GM23338 (cell line): ENCODE results near the gene NEB. TPM values are rescaled to one million over a fixed set of nuclear protein-coding genes. Genes with fewer than 3 reads are reported as not detected.

ENCODE experiments used
- ATAC-seq: fragments of 200-7000 bp; cut with Tn5 transposase; 3 replicates; pipeline ENCODE4 v1.9.1; 2020
- DNase-seq: peaks from one replicate; pipeline ENCODE4 v3.0.0-alpha.2; 2015; ENCODE audit warnings: low spot score
- H2AFZ ChIP-seq: fragments of 200-600 bp; sonication (generic); 2 replicates; pipeline ENCODE4 v1.8.0; 2016; ENCODE audit warnings: antibody characterized with exemption, mild to moderate bottlenecking, moderate library complexity
- H3F3A ChIP-seq: fragments of 200-600 bp; sonication (generic); replicated peaks from 2 replicates; pipeline ENCODE4 v1.8.0; 2017; ENCODE audit warnings: antibody characterized with exemption, mixed run types, low read depth
- H3K27ac ChIP-seq: fragments of 200-600 bp; sonication (generic); 2 replicates; pipeline ENCODE4 v1.6.1; 2016; ENCODE audit warnings: low read depth
- H3K27me3 ChIP-seq: fragments of 200-600 bp; sonication (generic); 2 replicates; pipeline ENCODE4 v1.8.0; 2016; ENCODE audit warnings: mild to moderate bottlenecking, mixed run types, moderate library complexity; ENCODE audit not compliant: insufficient read depth
- H3K36me3 ChIP-seq: fragments of 200-600 bp; sonication (generic); 2 replicates; pipeline ENCODE4 v1.8.0; 2016; ENCODE audit warnings: mild to moderate bottlenecking; ENCODE audit not compliant: insufficient read depth
- H3K4me1 ChIP-seq: fragments of 200-600 bp; sonication (generic); 2 replicates; pipeline ENCODE4 v1.8.0; 2016; ENCODE audit warnings: mild to moderate bottlenecking, moderate library complexity; ENCODE audit not compliant: insufficient read depth
- H3K4me2 ChIP-seq: fragments of 200-600 bp; sonication (generic); 2 replicates; pipeline ENCODE4 v1.7.1; 2017; ENCODE audit warnings: mixed run types
- H3K4me3 ChIP-seq: fragments of 200-600 bp; sonication (generic); 2 replicates; pipeline ENCODE4 v1.6.1; 2016; ENCODE audit warnings: mixed run types
- H3K79me2 ChIP-seq: fragments of 200-600 bp; sonication (generic); replicated peaks from 2 replicates; pipeline ENCODE4 v1.8.0; 2017; ENCODE audit warnings: mild to moderate bottlenecking; ENCODE audit not compliant: insufficient read depth
- H3K9me2 ChIP-seq: fragments of 200-600 bp; sonication (generic); 2 replicates; pipeline ENCODE4 v1.8.0; 2017; ENCODE audit not compliant: insufficient read depth
- H4K20me1 ChIP-seq: fragments of 200-600 bp; sonication (generic); replicated peaks from 2 replicates; pipeline ENCODE4 v1.8.0; 2017; ENCODE audit warnings: mild to moderate bottlenecking; ENCODE audit not compliant: insufficient read depth
- H3K27ac Mint-ChIP-seq: 2 replicates; pipeline ENCODE4 v1.8.0; 2020; ENCODE audit warnings: inconsistent platforms, mild to moderate bottlenecking, moderate library complexity, mixed read lengths
- H3K27me3 Mint-ChIP-seq: 3 replicates; pipeline ENCODE4 v1.8.0; 2022; ENCODE audit warnings: low read depth, mild to moderate bottlenecking, moderate library complexity, mixed read lengths, inconsistent platforms; ENCODE audit not compliant: insufficient read depth, poor library complexity
- H3K36me3 Mint-ChIP-seq: 3 replicates; pipeline ENCODE4 v1.8.0; 2021; ENCODE audit warnings: low read depth, mild to moderate bottlenecking, inconsistent platforms, moderate library complexity, mixed read lengths
- H3K4me1 Mint-ChIP-seq: 3 replicates; pipeline ENCODE4 v1.8.0; 2020; ENCODE audit warnings: mild to moderate bottlenecking, inconsistent platforms, mixed read lengths
- H3K4me3 Mint-ChIP-seq: 3 replicates; pipeline ENCODE4 v1.8.0; 2021; ENCODE audit warnings: moderate library complexity, mild to moderate bottlenecking, inconsistent platforms, mixed read lengths
- H3K9me3 Mint-ChIP-seq: 3 replicates; pipeline ENCODE4 v1.8.0; 2020; ENCODE audit warnings: moderate library complexity, mild to moderate bottlenecking, inconsistent platforms, mixed read lengths
- CREB1 ChIP-seq: fragments of 250-450 bp; sonication (Bioruptor Pico); IDR thresholded peaks from 2 replicates; pipeline ENCODE4 v1.5.0; 2020; ENCODE audit warnings: low read depth, mild to moderate bottlenecking, moderate library complexity
- CTCF ChIP-seq, 2 experiments: fragments of 200-600 bp in 1 of 2; sonication (generic) in 1 of 2; conservative IDR thresholded peaks; 2 replicates each; pipeline versions ENCODE4 v1.5.1 to v1.6.1; 2016 to 2017; ENCODE audit warnings: antibody characterized with exemption in 2 of 2, low read depth in 2 of 2, mild to moderate bottlenecking in 2 of 2, moderate library complexity in 1 of 2
- EZH2phosphoT487 ChIP-seq: fragments of 200-600 bp; sonication (generic); IDR thresholded peaks from one replicate; pipeline ENCODE4 v1.8.1; 2018; ENCODE audit warnings: antibody characterized with exemption; ENCODE audit not compliant: unreplicated experiment
- JUNB ChIP-seq: IDR thresholded peaks from one replicate; pipeline ENCODE4 v1.6.1; 2016; ENCODE audit warnings: antibody characterized with exemption; ENCODE audit not compliant: unreplicated experiment
- NANOG ChIP-seq: IDR thresholded peaks from 2 replicates; pipeline ENCODE4 v1.6.1; 2016; ENCODE audit warnings: antibody characterized with exemption, borderline replicate concordance
- POLR2AphosphoS5 ChIP-seq: IDR thresholded peaks from 2 replicates; pipeline ENCODE4 v1.6.1; 2016; ENCODE audit warnings: antibody characterized with exemption, low read depth
- ZNF331 ChIP-seq: fragments of 250-450 bp; sonication (Bioruptor Pico); IDR thresholded peaks from 2 replicates; pipeline ENCODE4 v1.5.0; 2020; ENCODE audit warnings: low read depth, mild to moderate bottlenecking, moderate library complexity
- ZNF462 ChIP-seq: fragments of 250-450 bp; sonication (Bioruptor Pico); IDR thresholded peaks from 2 replicates; pipeline ENCODE4 v1.5.0; 2020; ENCODE audit warnings: mild to moderate bottlenecking, moderate library complexity
- polyA plus RNA-seq: library from polyadenylated mRNA; unstranded; fragments of >200 nt; fragmentation: Nextera tagmentation; extraction: Ambion mirVana; gene quantifications from 2 replicates; pipeline ENCODE4 v1.2.1, GENCODE V29; 2016
- total RNA-seq: library from RNA; depleted of rRNA; stranded (reverse); fragments of >200 nt; shearing (Covaris generic); gene quantifications from 2 replicates; pipeline ENCODE4 v1.2.3, GENCODE V29; 2014

NEB gene
- total and polyA plus RNA-seq, 2 experiments from 2014 or later, result 6.2 to 13.7 TPM

GRCh38 chr2:151630372-151630771, 103.9 kb downstream of the NEB start (continued):
- no peak for TF ChIP-seq ZNF462
- TF ChIP-seq CREB1 (CRISPR knock-in tag), result no peak
- TF ChIP-seq POLR2AphosphoS5, result no peak
- TF ChIP-seq NANOG, result no peak
- TF ChIP-seq CTCF (conservative IDR thresholded peaks at IDR 0.05; ENCODE audit: low read depth in 2 of 2), result no peak
- no peak for TF ChIP-seq ZNF331 (CRISPR knock-in tag)
- no peak for TF ChIP-seq EZH2phosphoT487

- no peaks in the 10 kb centered on the region for H3K36me3 ChIP-seq
- no peak overlapping the region for H3K4me2 ChIP-seq
- Mint-ChIP-seq H3K4me1 (no peaks in the 10 kb centered on the region), H3K27me3 (no peaks in the 10 kb centered on the region), H3K36me3 (no peaks in the 10 kb centered on the region), H3K4me3 (no peak overlapping the region), H3K9me3 (no peaks in the 10 kb centered on the region), H3K27ac (no peak overlapping the region)
- no peaks in the 10 kb centered on the region for H3K79me2 ChIP-seq
- H4K20me1 ChIP-seq, result no peaks in the 10 kb centered on the region
- no peak overlapping the region for H2AFZ ChIP-seq
- DNase-seq, result no peak
- no peaks in the 10 kb centered on the region for H3K27me3 ChIP-seq
- no peak for ATAC-seq
- H3K4me1 ChIP-seq, result no peaks in the 10 kb centered on the region
- H3K4me3 ChIP-seq, result no peak overlapping the region
- H3K9me2 ChIP-seq, result no peaks in the 10 kb centered on the region
- no peaks in the 10 kb centered on the region for H3F3A ChIP-seq
- H3K27ac ChIP-seq, result no peak overlapping the region
- TF ChIP-seq JUNB, result no peak
Measured at GRCh38 chr2:151627353-151627752, 106.9 kb downstream of the NEB start.
